ENCODE results near the gene HCRTR2.

GRCh38 chr6:55276745-55277530, 102.6 kb downstream of the HCRTR2 start:
- peak; percentile 49 for TF ChIP-seq CTCF (IDR thresholded peaks at IDR 0.05; ENCODE audit: low read depth, low read length, poor library complexity, severe bottlenecking)
- no peak for TF ChIP-seq EZH2phosphoT487 (IDR thresholded peaks at IDR 0.05; ENCODE audit: borderline replicate concordance, low read length)
